Fibroblast of lung (primary cell): ENCODE measurements around the gene HOXA11. TPM values are rescaled to one million over a fixed set of nuclear protein-coding genes. Genes with fewer than 3 reads are reported as not detected.

Experiments
- DNase-seq, 2 donors: peaks; one replicate each; pipeline versions ENCODE4 v3.0.0 to v3.0.0-alpha.2; 2010; ENCODE audit warnings: low read depth in 2 of 2
- H2AFZ ChIP-seq: 2 replicates; pipeline ENCODE4 v1.5.1; 2012; ENCODE audit warnings: low read length, control low read depth, inconsistent platforms
- H3K27ac ChIP-seq: 2 replicates; pipeline ENCODE4 v1.5.1; 2011; ENCODE audit warnings: low read length, control low read depth; ENCODE audit not compliant: insufficient read depth
- H3K27me3 ChIP-seq: 2 replicates; pipeline ENCODE4 v1.5.1; 2011; ENCODE audit warnings: mild to moderate bottlenecking, low read length; ENCODE audit not compliant: control insufficient read depth, insufficient read depth
- H3K36me3 ChIP-seq: 2 replicates; pipeline ENCODE4 v1.5.1; 2011; ENCODE audit warnings: low read length; ENCODE audit not compliant: control insufficient read depth, insufficient read depth
- H3K4me1 ChIP-seq: 2 replicates; pipeline ENCODE4 v1.5.1; 2011; ENCODE audit warnings: low read length; ENCODE audit not compliant: control insufficient read depth, insufficient read depth; ENCODE audit errors: extremely low read depth
- H3K4me2 ChIP-seq: 2 replicates; pipeline ENCODE4 v1.5.1; 2011; ENCODE audit warnings: low read length, control low read depth; ENCODE audit not compliant: insufficient read depth; ENCODE audit errors: extremely low read depth
- H3K4me3 ChIP-seq, 4 experiments: fragments of 200-600 bp in 1 of 4; sonication (generic) in 1 of 4; replicated peaks in 1 of 4; 2 replicates each; pipeline ENCODE4 v1.5.1; 2011 to 2016; ENCODE audit warnings: low read length in 4 of 4, low read depth in 3 of 4, mild to moderate bottlenecking in 3 of 4, control low read depth in 2 of 4, inconsistent platforms in 1 of 4, mixed read lengths in 1 of 4; ENCODE audit not compliant: insufficient read depth in 1 of 4; ENCODE audit errors: control extremely low read depth in 1 of 4
- H3K79me2 ChIP-seq: 2 replicates; pipeline ENCODE4 v1.5.1; 2012; ENCODE audit warnings: mild to moderate bottlenecking, low read length, inconsistent platforms; ENCODE audit not compliant: control insufficient read depth, insufficient read depth
- H3K9ac ChIP-seq: 2 replicates; pipeline ENCODE4 v1.5.1; 2011; ENCODE audit warnings: mild to moderate bottlenecking, low read length, control low read depth; ENCODE audit not compliant: insufficient read depth
- H3K9me3 ChIP-seq: 2 replicates; pipeline ENCODE4 v1.5.1; 2012; ENCODE audit warnings: low read depth, low read length; ENCODE audit not compliant: control insufficient read depth, insufficient read depth
- H4K20me1 ChIP-seq: 2 replicates; pipeline ENCODE4 v1.5.1; 2011; ENCODE audit warnings: low read length; ENCODE audit not compliant: control insufficient read depth, insufficient read depth; ENCODE audit errors: extremely low read depth
- CTCF ChIP-seq, 2 donors: IDR thresholded peaks in 1 of 2; conservative IDR thresholded peaks in 1 of 2; 1 replicate in 1 of 2; 2 replicates in 1 of 2; pipeline ENCODE4 v1.5.1; 2011 to 2012; ENCODE audit warnings: low read length in 2 of 2, control low read depth in 1 of 2, inconsistent platforms in 1 of 2, low read depth in 1 of 2, mild to moderate bottlenecking in 1 of 2
- EZH2 ChIP-seq: IDR thresholded peaks from 2 replicates; pipeline ENCODE4 v1.5.1; 2012; ENCODE audit warnings: low read length, control low read depth, mild to moderate bottlenecking; ENCODE audit errors: missing control alignments
- polyA plus RNA-seq, 2 donors: library from polyadenylated mRNA; depleted of rRNA in 1 of 2; stranded (reverse) in 1 of 2; unstranded in 1 of 2; fragments of >200 nt; gene quantifications; 2 replicates each; pipeline ENCODE4 v1.2.1, GENCODE V29; 2011 to 2012; ENCODE audit warnings: missing spikeins in 1 of 2
- total RNA-seq: library from RNA; depleted of rRNA; stranded (reverse); fragments of >200 nt; gene quantifications from 2 replicates; pipeline ENCODE4 v1.2.1, GENCODE V29; 2014

Gene HOXA11
- total and polyA plus RNA-seq, 2 donors (not counting 1 experiment from before 2014, with no cell fraction given), result 0.18 TPM; not detected in 1

GRCh38 chr7:27142580-27143022 is 42.4 kb downstream of the HOXA11 start:
- peak overlapping the region; percentile 98 for H3K27ac ChIP-seq

GRCh38 chr7:27141923-27142579 is 43.0 kb downstream of the HOXA11 start:
- peak; percentile 23 to 71 for DNase-seq
- Histone ChIP-seq H4K20me1 (no peaks in the 10 kb centered on the region), H3K79me2 (peaks cover 88% of the 10 kb centered on the region), H3K4me2 (peak overlapping the region; percentile 99), H3K27ac (peak overlapping the region; percentile 98), H3K27me3 (no peaks in the 10 kb centered on the region), H3K36me3 (peaks cover 2% of the 10 kb centered on the region), H3K4me3 (peak overlapping the region; percentile 89 to 99 (median 94)), H3K9ac (peak overlapping the region; percentile 98), H2AFZ (no peak overlapping the region), H3K4me1 (peaks cover 15% of the 10 kb centered on the region), H3K9me3 (no peaks in the 10 kb centered on the region)
- TF ChIP-seq CTCF (conservative IDR thresholded peaks at IDR 0.05 in 1 of 2, IDR thresholded peaks at IDR 0.05 in 1 of 2; ENCODE audit: low read depth in 1 of 2, low read length in 2 of 2), result no peak
- TF ChIP-seq EZH2, result no peak

More at GRCh38 chr7:27142580-27143022, 42.4 kb downstream of the HOXA11 start:
- H3K27me3 ChIP-seq, result no peaks in the 10 kb centered on the region
- TF ChIP-seq EZH2, result no peak
- no peak for TF ChIP-seq CTCF (conservative IDR thresholded peaks at IDR 0.05 in 1 of 2, IDR thresholded peaks at IDR 0.05 in 1 of 2; ENCODE audit: low read depth in 1 of 2, low read length in 2 of 2)
- peak overlapping the region; percentile 98 for H3K9ac ChIP-seq
- no peak for DNase-seq
- H3K9me3 ChIP-seq, result no peaks in the 10 kb centered on the region
- no peaks in the 10 kb centered on the region for H4K20me1 ChIP-seq
- H2AFZ ChIP-seq, result no peak overlapping the region
- peak overlapping the region; percentile 89 to 99 (median 94) for H3K4me3 ChIP-seq
- H3K4me2 ChIP-seq, result peak overlapping the region; percentile 99
- peaks cover 89% of the 10 kb centered on the region for H3K79me2 ChIP-seq
- H3K4me1 ChIP-seq, result peaks cover 18% of the 10 kb centered on the region
- H3K36me3 ChIP-seq, result peaks cover 2% of the 10 kb centered on the region

GRCh38 chr7:27141137-27141922 is 43.7 kb downstream of the HOXA11 start:
- no peaks in the 10 kb centered on the region for H4K20me1 ChIP-seq
- H2AFZ ChIP-seq, result no peak overlapping the region
- peak overlapping the region; percentile 99 for H3K4me2 ChIP-seq
- no peaks in the 10 kb centered on the region for H3K9me3 ChIP-seq
- H3K4me1 ChIP-seq, result peaks cover 15% of the 10 kb centered on the region
- no peak for DNase-seq
- no peaks in the 10 kb centered on the region for H3K27me3 ChIP-seq
- peaks cover 2% of the 10 kb centered on the region for H3K36me3 ChIP-seq
- TF ChIP-seq CTCF (conservative IDR thresholded peaks at IDR 0.05 in 1 of 2, IDR thresholded peaks at IDR 0.05 in 1 of 2; ENCODE audit: low read depth in 1 of 2, low read length in 2 of 2) (no peak), EZH2 (no peak)
- peak overlapping the region; percentile 98 for H3K9ac ChIP-seq
- peaks cover 85% of the 10 kb centered on the region for H3K79me2 ChIP-seq
- H3K4me3 ChIP-seq, result peak overlapping the region; percentile 89 to 99 (median 94)
- H3K27ac ChIP-seq, result peak overlapping the region; percentile 98
